Lung (tissue), 12 donors: ENCODE data around the gene SELENOF. TPM values are rescaled to one million over a fixed set of nuclear protein-coding genes. Genes with fewer than 3 reads are reported as not detected.
"Not testable (repeated sequence)": the region's sequence is repeated elsewhere in the genome, so short reads cannot be mapped to it uniquely, and the experiment has no call there.

Experiments used
- ATAC-seq: fragments of 200-7000 bp; cut with Tn5 transposase; one replicate; pipeline ENCODE4 v1.9.1; 2020; ENCODE audit warnings: moderate number of reproducible peaks; ENCODE audit not compliant: insufficient read depth, low FRiP score
- DNase-seq, 3 donors: peaks; one replicate each; pipeline ENCODE4 v3.0.0-alpha.2; 2013 to 2017
- H3K27ac ChIP-seq, 2 donors: one replicate each; pipeline ENCODE4 v1.5.1; 2013; ENCODE audit warnings: mild to moderate bottlenecking in 2 of 2, moderate library complexity in 2 of 2, control low read depth in 1 of 2, inconsistent platforms in 1 of 2, low read depth in 1 of 2, low read length in 1 of 2
- H3K27me3 ChIP-seq, 3 donors: one replicate each; pipeline ENCODE4 v1.5.1; 2013; ENCODE audit warnings: low read length in 2 of 3; ENCODE audit not compliant: control insufficient read depth in 3 of 3, insufficient read depth in 3 of 3
- H3K36me3 ChIP-seq, 4 donors: one replicate each; pipeline ENCODE4 v1.5.1; 2013; ENCODE audit warnings: low read length in 4 of 4, mild to moderate bottlenecking in 1 of 4, moderate library complexity in 1 of 4; ENCODE audit not compliant: control insufficient read depth in 4 of 4, insufficient read depth in 4 of 4
- H3K4me1 ChIP-seq, 5 donors: one replicate each; pipeline ENCODE4 v1.5.1; 2013; ENCODE audit warnings: low read length in 5 of 5, mild to moderate bottlenecking in 2 of 5, moderate library complexity in 1 of 5; ENCODE audit not compliant: control insufficient read depth in 5 of 5, insufficient read depth in 5 of 5
- H3K4me3 ChIP-seq: one replicate; pipeline ENCODE4 v1.5.1; 2013; ENCODE audit warnings: mild to moderate bottlenecking, control low read depth, moderate library complexity
- H3K9ac ChIP-seq, 2 donors: one replicate each; pipeline ENCODE4 v1.5.1; 2013; ENCODE audit warnings: low read length in 2 of 2, control low read depth in 1 of 2; ENCODE audit not compliant: insufficient read depth in 1 of 2
- H3K9me3 ChIP-seq, 4 donors: one replicate each; pipeline ENCODE4 v1.5.1; 2013; ENCODE audit warnings: low read length in 3 of 4, mild to moderate bottlenecking in 1 of 4, moderate library complexity in 1 of 4; ENCODE audit not compliant: control insufficient read depth in 4 of 4, insufficient read depth in 3 of 4
- CTCF ChIP-seq: IDR thresholded peaks from 2 replicates; pipeline ENCODE4 v1.5.1; 2012; ENCODE audit warnings: mild to moderate bottlenecking; ENCODE audit errors: control extremely low read depth, extremely low read depth
- WGBS, 2 donors: extraction: QIAGEN DNeasy Blood & Tissue Kit; methylation state at CpG; one replicate each; pipeline ENCODE4 v1.1.7; 2013; 5-methylcytosine and 5-hydroxymethylcytosine counted together
- polyA plus RNA-seq, 2 donors: library from polyadenylated mRNA; stranded (reverse); fragments of 200-250 nt; gene quantifications; one replicate each; pipeline ENCODE4 v1.2.1, GENCODE V29; 2013
- total RNA-seq, 2 donors: library from RNA; depleted of rRNA in 1 of 2; stranded (reverse); fragments of >200 nt in 1 of 2; gene quantifications; one replicate each; pipeline ENCODE4 v1.2.1, GENCODE V29; 2014 to 2021
- donor health status: control.
- donor health status: control.
- donor health status: Bipolar disorder and iron deficiency.
- donor health status: healthy.
- donor health status: DM: yes; HTN: yes; CAD: no.

The SELENOF gene
- total and polyA plus RNA-seq, 4 donors = 132 to 240 (median 207) TPM

- H3K9me3 ChIP-seq = no peaks in the 10 kb centered on the region
- H3K4me3 ChIP-seq = no peak overlapping the region
- TF ChIP-seq CTCF = no peak
- H3K4me1 ChIP-seq = peaks cover 0 to 18% (median 0%) of the 10 kb centered on the region in 5 donors
- 50 to 90% methylated on average over 1 of the region's 1 CpG for WGBS, 2 donors
- peaks cover 0 to 9% (median 4%) of the 10 kb centered on the region in 4 donors for H3K36me3 ChIP-seq
- H3K27me3 ChIP-seq = no peaks in the 10 kb centered on the region
- ATAC-seq (no peak), DNase-seq (no peak)
- no peak overlapping the region for H3K9ac ChIP-seq
- no peak overlapping the region for H3K27ac ChIP-seq
Measured at GRCh38 chr1:86905875-86906274, 8.1 kb downstream of the SELENOF start.

GRCh38 chr1:86899401-86899800, 14.5 kb downstream of the SELENOF start:
- WGBS, 2 donors = 98 to 100% methylated on average over 7 to 27 of the region's 33 CpGs
- ATAC-seq, H3K9me3 ChIP-seq, H3K4me1 ChIP-seq, H3K4me3 ChIP-seq, H3K27ac ChIP-seq, DNase-seq, H3K27me3 ChIP-seq, H3K9ac ChIP-seq: not testable (repeated sequence)
- peaks cover 3 to 15% (median 6%) of the 10 kb centered on the region in 4 donors for H3K36me3 ChIP-seq

GRCh38 chr1:86888327-86888726, 25.6 kb downstream of the SELENOF start:
- H3K27ac ChIP-seq = no peak overlapping the region
- no peaks in the 10 kb centered on the region for H3K9me3 ChIP-seq
- H3K36me3 ChIP-seq = peaks cover 0 to 1% (median 0%) of the 10 kb centered on the region in 4 donors
- no peak overlapping the region for H3K9ac ChIP-seq
- TF ChIP-seq CTCF = no peak
- ATAC-seq = no peak
- peaks cover 0 to 2% (median 0%) of the 10 kb centered on the region in 5 donors for H3K4me1 ChIP-seq
- WGBS, 2 donors = 99 to 100% methylated on average over 5 of the region's 5 CpGs
- H3K4me3 ChIP-seq = no peak overlapping the region
- DNase-seq = no peak
- no peaks in the 10 kb centered on the region for H3K27me3 ChIP-seq

- DNase-seq (no peak), ATAC-seq (no peak)
- 92 to 96% methylated on average over 5 of the region's 5 CpGs for WGBS, 2 donors
Measured at GRCh38 chr1:86887479-86888162, 26.3 kb downstream of the SELENOF start.

More at GRCh38 chr1:86887479-86888162, 26.3 kb downstream of the SELENOF start:
- Histone ChIP-seq H3K36me3 (peaks cover 0 to 1% (median 0%) of the 10 kb centered on the region in 4 donors), H3K9ac (no peak overlapping the region), H3K9me3 (no peaks in the 10 kb centered on the region), H3K4me1 (peaks cover 0 to 2% (median 0%) of the 10 kb centered on the region in 5 donors), H3K27ac (no peak overlapping the region), H3K27me3 (no peaks in the 10 kb centered on the region), H3K4me3 (no peak overlapping the region)
- TF ChIP-seq CTCF = no peak
